HG02885 (cell line): ENCODE measurements around the gene CDH15.

ENCODE experiments used
- ATAC-seq: cut with Tn5 transposase; IDR thresholded peaks from one replicate; pipeline ENCODE4 v1.9.1; 2021; ENCODE audit warnings: mild to moderate bottlenecking; ENCODE audit not compliant: unreplicated experiment, poor library complexity

CDH15 gene

GRCh38 chr16:89140981-89141883 is 30.3 kb upstream of the CDH15 start:
- ATAC-seq, result no peak

GRCh38 chr16:89141884-89142267 is 29.7 kb upstream of the CDH15 start:
- no peak for ATAC-seq

GRCh38 chr16:89142474-89143195 is 28.9 kb upstream of the CDH15 start:
- no peak for ATAC-seq

GRCh38 chr16:89143201-89143741 is 28.3 kb upstream of the CDH15 start:
- no peak for ATAC-seq

GRCh38 chr16:89143911-89144675 is 27.5 kb upstream of the CDH15 start:
- ATAC-seq, result no peak

- ATAC-seq, result no peak
Measured at GRCh38 chr16:89144681-89145080, 26.9 kb upstream of the CDH15 start.

GRCh38 chr16:89145406-89146161 is 26.0 kb upstream of the CDH15 start:
- ATAC-seq, result no peak

- ATAC-seq, result no peak
Measured at GRCh38 chr16:89146211-89147005, 25.1 kb upstream of the CDH15 start.

- no peak for ATAC-seq
Measured at GRCh38 chr16:89147085-89147817, 24.3 kb upstream of the CDH15 start.

GRCh38 chr16:89149386-89149785 is 22.2 kb upstream of the CDH15 start:
- ATAC-seq, result no peak

- ATAC-seq, result no peak
Measured at GRCh38 chr16:89150090-89150835, 21.3 kb upstream of the CDH15 start.

GRCh38 chr16:89150981-89151380 is 20.6 kb upstream of the CDH15 start:
- no peak for ATAC-seq

- ATAC-seq, result no peak
Measured at GRCh38 chr16:89152831-89153700, 18.5 kb upstream of the CDH15 start.

GRCh38 chr16:89153848-89154271 is 17.7 kb upstream of the CDH15 start:
- ATAC-seq, result no peak

GRCh38 chr16:89154390-89155183 is 17.0 kb upstream of the CDH15 start:
- ATAC-seq, result no peak

GRCh38 chr16:89155184-89155679 is 16.3 kb upstream of the CDH15 start:
- ATAC-seq, result no peak
